ENCODE measurements around the gene PYM1. TPM values are rescaled to one million over a fixed set of nuclear protein-coding genes. Genes with fewer than 3 reads are reported as not detected.

Gene PYM1
- total RNA-seq, 2 donors from 2014 or later, result 44.0 to 49.3 TPM

GRCh38 chr12:55965240-55965639 lies 37.5 kb upstream of the PYM1 start:
- Histone ChIP-seq H3K36me3 (no peaks in the 10 kb centered on the region), H3K27me3 (no peaks in the 10 kb centered on the region), H3K9me3 (no peaks in the 10 kb centered on the region), H3K9ac (ENCODE audit: low read depth in 2 of 2, low read length in 2 of 2) (no peak overlapping the region), H3K27ac (no peak overlapping the region), H3K4me1 (peaks cover 3% of the 10 kb centered on the region), H3K4me3 (no peak overlapping the region)
- intact Hi-C loops (cut with DNase I), result no loop called here
- DNase-seq, result no peak
- TF ChIP-seq, protein P1, sequence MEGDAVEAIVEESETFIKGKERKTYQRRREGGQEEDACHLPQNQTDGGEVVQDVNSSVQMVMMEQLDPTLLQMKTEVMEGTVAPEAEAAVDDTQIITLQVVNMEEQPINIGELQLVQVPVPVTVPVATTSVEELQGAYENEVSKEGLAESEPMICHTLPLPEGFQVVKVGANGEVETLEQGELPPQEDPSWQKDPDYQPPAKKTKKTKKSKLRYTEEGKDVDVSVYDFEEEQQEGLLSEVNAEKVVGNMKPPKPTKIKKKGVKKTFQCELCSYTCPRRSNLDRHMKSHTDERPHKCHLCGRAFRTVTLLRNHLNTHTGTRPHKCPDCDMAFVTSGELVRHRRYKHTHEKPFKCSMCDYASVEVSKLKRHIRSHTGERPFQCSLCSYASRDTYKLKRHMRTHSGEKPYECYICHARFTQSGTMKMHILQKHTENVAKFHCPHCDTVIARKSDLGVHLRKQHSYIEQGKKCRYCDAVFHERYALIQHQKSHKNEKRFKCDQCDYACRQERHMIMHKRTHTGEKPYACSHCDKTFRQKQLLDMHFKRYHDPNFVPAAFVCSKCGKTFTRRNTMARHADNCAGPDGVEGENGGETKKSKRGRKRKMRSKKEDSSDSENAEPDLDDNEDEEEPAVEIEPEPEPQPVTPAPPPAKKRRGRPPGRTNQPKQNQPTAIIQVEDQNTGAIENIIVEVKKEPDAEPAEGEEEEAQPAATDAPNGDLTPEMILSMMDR (IDR thresholded peaks at IDR 0.05), result no peak

GRCh38 chr12:55963760-55964159 lies 36.1 kb upstream of the PYM1 start:
- Histone ChIP-seq H3K9me3 (no peaks in the 10 kb centered on the region), H3K27ac (no peak overlapping the region), H3K4me3 (no peak overlapping the region), H3K27me3 (no peaks in the 10 kb centered on the region), H3K4me1 (peaks cover 3% of the 10 kb centered on the region), H3K9ac (ENCODE audit: low read depth in 2 of 2, low read length in 2 of 2) (no peak overlapping the region), H3K36me3 (no peaks in the 10 kb centered on the region)
- intact Hi-C loops (cut with DNase I), result no loop called here
- TF ChIP-seq, protein P1 (IDR thresholded peaks at IDR 0.05), result no peak
- DNase-seq, result no peak

DNA sequence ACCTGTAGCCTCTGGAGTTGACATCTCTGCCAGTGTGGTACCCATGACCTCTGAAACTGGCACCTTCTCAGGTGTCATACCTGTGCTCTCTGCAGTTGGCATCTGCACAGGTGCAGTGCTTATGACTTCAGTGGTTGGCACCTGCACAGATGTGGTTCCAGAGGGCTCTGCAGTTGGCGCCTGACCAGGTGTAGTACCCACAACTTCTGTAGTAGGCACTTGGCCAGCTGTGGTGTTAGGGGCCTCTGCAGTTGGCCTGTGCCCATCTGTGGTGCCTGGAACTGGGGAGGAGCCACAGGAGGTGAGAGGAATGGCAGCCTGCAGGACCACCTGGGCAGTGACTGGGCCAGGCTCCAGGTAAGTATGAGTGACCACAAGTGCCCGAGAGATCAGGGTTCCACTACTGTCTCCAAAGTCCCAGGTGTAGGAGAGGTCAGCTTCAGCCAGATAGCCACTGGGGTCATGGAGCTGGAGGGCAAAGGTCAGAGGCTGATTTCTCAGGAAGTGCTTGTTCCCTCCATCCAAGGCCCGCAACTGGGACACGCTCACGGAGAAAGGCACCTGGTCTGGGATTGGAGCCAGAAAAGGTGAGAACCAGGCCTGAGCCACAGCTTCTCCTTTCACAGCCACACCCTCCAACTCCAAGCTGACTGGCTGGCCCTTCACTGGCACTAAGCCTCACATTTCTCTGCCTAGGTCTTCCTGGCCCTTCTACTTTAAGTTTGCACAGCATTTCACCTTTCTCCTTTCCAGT lies 29.6 kb upstream of the PYM1 start:
- DNase-seq, result peak; percentile 79
- Histone ChIP-seq H3K27me3 (no peaks in the 10 kb centered on the region), H3K9me3 (no peaks in the 10 kb centered on the region), H3K36me3 (peaks cover 4% of the 10 kb centered on the region), H3K4me3 (no peak overlapping the region), H3K4me1 (peaks cover 4% of the 10 kb centered on the region), H3K9ac (ENCODE audit: low read depth in 2 of 2, low read length in 2 of 2) (peak overlapping the region in 1 of 2 donors; percentile 26), H3K27ac (no peak overlapping the region)
- intact Hi-C loops (cut with DNase I), result no loop called here
- TF ChIP-seq, protein P1 (IDR thresholded peaks at IDR 0.05), result no peak

- no peak for DNase-seq
- Histone ChIP-seq H3K27ac (no peak overlapping the region), H3K36me3 (peaks cover 4% of the 10 kb centered on the region), H3K4me3 (no peak overlapping the region), H3K4me1 (peaks cover 4% of the 10 kb centered on the region), H3K9ac (ENCODE audit: low read depth in 2 of 2, low read length in 2 of 2) (no peak overlapping the region), H3K9me3 (no peaks in the 10 kb centered on the region), H3K27me3 (no peaks in the 10 kb centered on the region)
- intact Hi-C loops (cut with DNase I), result no loop called here
- TF ChIP-seq, protein P1 (IDR thresholded peaks at IDR 0.05), result peak; percentile 16
Observed at GRCh38 chr12:55955800-55956508, 28.3 kb upstream of the PYM1 start.

GRCh38 chr12:55955344-55955743 lies 27.6 kb upstream of the PYM1 start:
- H3K9me3 ChIP-seq, result no peaks in the 10 kb centered on the region
- TF ChIP-seq, protein P1 (IDR thresholded peaks at IDR 0.05), result no peak
- H3K9ac ChIP-seq (ENCODE audit: low read depth in 2 of 2, low read length in 2 of 2), result peak overlapping the region in 1 of 2 donors; percentile 5
- no peak overlapping the region for H3K27ac ChIP-seq
- no peak overlapping the region for H3K4me3 ChIP-seq
- H3K4me1 ChIP-seq, result peaks cover 4% of the 10 kb centered on the region
- peaks cover 4% of the 10 kb centered on the region for H3K36me3 ChIP-seq
- intact Hi-C loops (cut with DNase I), result no loop called here
- no peaks in the 10 kb centered on the region for H3K27me3 ChIP-seq
- no peak for DNase-seq
